Hair follicle dermal papilla cell (primary cell): Measurements from ENCODE around the gene EVX2. TPM values are rescaled to one million over a fixed set of nuclear protein-coding genes. Genes with fewer than 3 reads are reported as not detected.

Experiments
- total RNA-seq: library from RNA; depleted of rRNA; stranded (reverse); fragments of >200 nt; gene quantifications from 2 replicates; pipeline ENCODE4 v1.2.3, GENCODE V29; 2012

The EVX2 gene
- total RNA-seq: under 0.01 and 0.12 TPM in 2 replicates

GRCh38 chr2:176083796-176084261, at the start of gene EVX2:
Gene EVX2 (minus strand): TSS chr2:176083962. CDS start chr2:176083776, 186 bp downstream.

GRCh38 chr2:176128982-176129796, 45.4 kb upstream of the EVX2 start, which contains the start of gene HOXD8:
Gene HOXD8 (plus strand): TSS chr2:176129705. CDS start chr2:176130367, 662 bp downstream.

GRCh38 chr2:176122683-176123410, 39.1 kb upstream of the EVX2 start, which contains the start of gene HOXD9:
Gene HOXD9 (plus strand): TSS chr2:176122719. CDS start chr2:176122769, 50 bp downstream.

GRCh38 chr2:176115883-176116813, 32.4 kb upstream of the EVX2 start, which contains the start of gene HOXD10:
Gene HOXD10 (plus strand): TSS chr2:176116778. CDS start chr2:176116834, 56 bp downstream.

GRCh38 chr2:176106581-176107539, 23.1 kb upstream of the EVX2 start, which contains the start of gene HOXD11:
Gene HOXD11 (plus strand): TSS chr2:176107280. CDS start chr2:176107356, 76 bp downstream.

GRCh38 chr2:176099728-176100546, 16.2 kb upstream of the EVX2 start, which contains the start of gene HOXD12:
Gene HOXD12 (plus strand): TSS chr2:176099795. CDS start chr2:176099802, 7 bp downstream.

GRCh38 chr2:176092270-176093144, 8.7 kb upstream of the EVX2 start, which contains the start of gene HOXD13:
Gene HOXD13 (plus strand): TSS chr2:176092721. CDS start chr2:176092891, 170 bp downstream.

Other genes starting within 250 kb of the EVX2 start
- gene LNPK, start 81.7 kb downstream of the EVX2 start, total RNA-seq: 51.6 and 78.2 TPM in 2 replicates
- not detected in 2 replicates for gene HOXD13, start 8.8 kb upstream of the EVX2 start, total RNA-seq
- not detected in 2 replicates for gene HOXD12, start 15.8 kb upstream of the EVX2 start, total RNA-seq
- not detected in 2 replicates for gene HOXD11, start 23.3 kb upstream of the EVX2 start, total RNA-seq
- not detected in 2 replicates for gene HOXD10, start 32.8 kb upstream of the EVX2 start, total RNA-seq
- 8.4 and 8.9 TPM in 2 replicates for gene HOXD9, start 38.8 kb upstream of the EVX2 start, total RNA-seq
- gene HOXD8, start 45.7 kb upstream of the EVX2 start, total RNA-seq: 21.7 and 25.5 TPM in 2 replicates
- gene HOXD4, start 67.6 kb upstream of the EVX2 start, total RNA-seq: 8.0 and 10.5 TPM in 2 replicates
- gene HOXD3, start 73.3 kb upstream of the EVX2 start, total RNA-seq: 19.2 and 22.4 TPM in 2 replicates
- gene HOXD1, start 104.7 kb upstream of the EVX2 start, total RNA-seq: 1.9 and 2.9 TPM in 2 replicates
- gene MTX2, start 185.5 kb upstream of the EVX2 start, total RNA-seq: 20.8 TPM in 2 replicates